Epithelial cell of esophagus (primary cell): ENCODE measurements around the gene URB1.
"Not testable (repeated sequence)": the region's sequence is repeated elsewhere in the genome, so short reads cannot be mapped to it uniquely, and the experiment has no call there.

Experiments
- DNase-seq: peaks from one replicate; pipeline ENCODE4 v3.0.0; 2010; ENCODE audit warnings: low read depth
- H3K4me3 ChIP-seq: 2 replicates; pipeline ENCODE4 v1.5.1; 2011; ENCODE audit warnings: mild to moderate bottlenecking, low read length, control low read depth
- TF ChIP-seq, protein P1 (sequence below): IDR thresholded peaks from 2 replicates; pipeline ENCODE4 v1.5.1; 2011; ENCODE audit warnings: low read depth, mild to moderate bottlenecking, low read length, control low read depth, inconsistent platforms; ENCODE audit not compliant: insufficient read depth; ENCODE audit errors: missing control alignments

Gene URB1

DNA sequence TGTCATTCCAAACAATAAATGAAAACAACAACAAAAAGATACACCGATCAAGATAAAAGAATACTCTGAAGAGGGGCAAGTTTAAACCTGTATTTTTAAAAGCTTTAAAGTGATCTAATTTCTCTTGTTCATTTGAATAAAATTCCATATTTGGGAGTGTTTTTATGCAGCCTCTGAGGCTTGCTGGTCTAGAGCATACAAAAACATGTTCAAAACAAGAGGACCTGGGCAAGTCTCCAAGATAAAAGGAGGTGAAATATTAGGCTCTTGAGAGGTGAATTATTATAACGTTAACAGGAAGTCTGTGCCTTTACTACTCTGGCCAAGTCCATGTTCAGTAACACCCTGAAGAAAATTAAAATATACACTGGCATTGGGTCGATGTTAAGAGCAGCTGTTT is 20.1 kb downstream of the URB1 start:
- TF ChIP-seq, protein P1, sequence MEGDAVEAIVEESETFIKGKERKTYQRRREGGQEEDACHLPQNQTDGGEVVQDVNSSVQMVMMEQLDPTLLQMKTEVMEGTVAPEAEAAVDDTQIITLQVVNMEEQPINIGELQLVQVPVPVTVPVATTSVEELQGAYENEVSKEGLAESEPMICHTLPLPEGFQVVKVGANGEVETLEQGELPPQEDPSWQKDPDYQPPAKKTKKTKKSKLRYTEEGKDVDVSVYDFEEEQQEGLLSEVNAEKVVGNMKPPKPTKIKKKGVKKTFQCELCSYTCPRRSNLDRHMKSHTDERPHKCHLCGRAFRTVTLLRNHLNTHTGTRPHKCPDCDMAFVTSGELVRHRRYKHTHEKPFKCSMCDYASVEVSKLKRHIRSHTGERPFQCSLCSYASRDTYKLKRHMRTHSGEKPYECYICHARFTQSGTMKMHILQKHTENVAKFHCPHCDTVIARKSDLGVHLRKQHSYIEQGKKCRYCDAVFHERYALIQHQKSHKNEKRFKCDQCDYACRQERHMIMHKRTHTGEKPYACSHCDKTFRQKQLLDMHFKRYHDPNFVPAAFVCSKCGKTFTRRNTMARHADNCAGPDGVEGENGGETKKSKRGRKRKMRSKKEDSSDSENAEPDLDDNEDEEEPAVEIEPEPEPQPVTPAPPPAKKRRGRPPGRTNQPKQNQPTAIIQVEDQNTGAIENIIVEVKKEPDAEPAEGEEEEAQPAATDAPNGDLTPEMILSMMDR = no peak
- DNase-seq = peak; percentile 85
- H3K4me3 ChIP-seq = no peak overlapping the region

DNA sequence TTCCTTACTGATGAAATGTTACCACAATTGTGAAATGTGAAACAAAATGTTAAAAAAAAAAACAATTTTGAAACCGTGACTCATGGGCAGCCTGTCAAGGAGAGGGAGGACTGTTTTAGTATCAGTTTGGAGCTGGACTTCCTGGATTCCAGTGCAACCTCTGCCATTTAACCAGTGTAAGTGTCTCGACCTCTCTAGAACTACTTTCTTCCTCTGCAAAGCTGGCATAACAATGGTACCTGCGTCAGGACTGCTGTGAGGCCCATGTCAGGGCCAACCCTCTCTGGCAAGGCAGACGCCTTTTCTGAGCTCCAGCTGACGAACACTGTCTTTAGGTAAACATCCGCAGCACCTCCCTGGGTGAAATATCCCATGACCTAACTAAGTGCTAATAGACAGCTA is 20.9 kb downstream of the URB1 start:
- peak; percentile 91 for DNase-seq
- no peak overlapping the region for H3K4me3 ChIP-seq
- TF ChIP-seq, protein P1 = no peak

- DNase-seq = no peak
- TF ChIP-seq, protein P1 = no peak
- H3K4me3 ChIP-seq = no peak overlapping the region
Measured at GRCh38 chr21:32370998-32371766, 21.6 kb downstream of the URB1 start.

- DNase-seq, H3K4me3 ChIP-seq: not testable (repeated sequence)
Measured at GRCh38 chr21:32368961-32369360, 23.9 kb downstream of the URB1 start.

GRCh38 chr21:32368386-32368785 is 24.4 kb downstream of the URB1 start:
- TF ChIP-seq, protein P1 = no peak
- no peak overlapping the region for H3K4me3 ChIP-seq
- no peak for DNase-seq

- TF ChIP-seq, protein P1 = no peak
- DNase-seq = no peak
- H3K4me3 ChIP-seq = no peak overlapping the region
Measured at GRCh38 chr21:32367158-32367557, 25.7 kb downstream of the URB1 start.

- no peak for DNase-seq
- H3K4me3 ChIP-seq = no peak overlapping the region
- TF ChIP-seq, protein P1 = no peak
Measured at GRCh38 chr21:32366191-32366590, 26.6 kb downstream of the URB1 start.
